KG1 (cell line): ENCODE data around the gene SLC46A1.

Source experiments
- DNase-seq: peaks from one replicate; lab custom pipeline; 2025; lab: John Stamatoyannopoulos, UW

The SLC46A1 gene

GRCh38 chr17:28350271-28350670 is 55.7 kb downstream of the SLC46A1 start:
- DNase-seq = no peak

GRCh38 chr17:28348979-28349378 is 57.0 kb downstream of the SLC46A1 start:
- DNase-seq = no peak

- no peak for DNase-seq
These were observed 58.6 kb downstream of the SLC46A1 start for GRCh38 chr17:28347261-28347891.

- no peak for DNase-seq
These were observed 59.2 kb downstream of the SLC46A1 start for GRCh38 chr17:28346746-28347246.

- no peak for DNase-seq
These were observed 59.8 kb downstream of the SLC46A1 start for GRCh38 chr17:28346199-28346580.

- DNase-seq = no peak
These were observed 60.4 kb downstream of the SLC46A1 start for GRCh38 chr17:28345419-28346198.
